Kidney (tissue), 14 donors: ENCODE measurements around the gene CTCFL. TPM values are rescaled to one million over a fixed set of nuclear protein-coding genes. Genes with fewer than 3 reads are reported as not detected.

Experiments used
- DNase-seq, 5 donors: peaks; one replicate each; pipeline ENCODE4 v3.0.0-alpha.2; 2013 to 2020
- FAIRE-seq: peaks from 2 replicates; lab custom pipeline; 2012; peaks lifted over from hg19 to GRCh38; lab: Jason Lieb, UNC
- H3K27ac ChIP-seq, 2 donors: one replicate each; pipeline ENCODE4 v1.7.0; 2013; ENCODE audit warnings: low read depth in 2 of 2, low read length in 2 of 2, inconsistent platforms in 1 of 2
- H3K27me3 ChIP-seq: one replicate; pipeline ENCODE4 v1.7.1; 2013; ENCODE audit warnings: low read length, inconsistent platforms; ENCODE audit not compliant: control insufficient read depth, insufficient read depth
- H3K36me3 ChIP-seq, 3 donors: one replicate each; pipeline versions ENCODE4 v1.7.0 to v1.7.1; 2013; ENCODE audit warnings: low read length in 3 of 3, control low read depth in 1 of 3, inconsistent platforms in 1 of 3; ENCODE audit not compliant: insufficient read depth in 3 of 3, control insufficient read depth in 2 of 3
- H3K4me1 ChIP-seq, 3 donors: one replicate each; pipeline versions ENCODE4 v1.7.0 to v1.7.1; 2013; ENCODE audit warnings: low read length in 3 of 3, inconsistent platforms in 1 of 3, low read depth in 1 of 3; ENCODE audit not compliant: control insufficient read depth in 2 of 3, insufficient read depth in 2 of 3
- H3K4me3 ChIP-seq, 3 donors: one replicate each; pipeline versions ENCODE4 v1.7.0 to v1.8.1; 2013; ENCODE audit warnings: low read length in 3 of 3, control low read depth in 1 of 3, inconsistent platforms in 1 of 3
- H3K9ac ChIP-seq, 3 donors: one replicate each; pipeline versions ENCODE4 v1.7.0 to v1.7.1; 2013; ENCODE audit warnings: low read length in 3 of 3, control low read depth in 1 of 3, inconsistent platforms in 1 of 3
- H3K9me3 ChIP-seq, 3 donors: one replicate each; pipeline versions ENCODE4 v1.7.0 to v1.7.1; 2013; ENCODE audit warnings: low read length in 3 of 3, control low read depth in 1 of 3, inconsistent platforms in 1 of 3; ENCODE audit not compliant: control insufficient read depth in 2 of 3, insufficient read depth in 1 of 3
- CTCF ChIP-seq: IDR thresholded peaks from 3 replicates; pipeline ENCODE4 v1.5.1; 2012; ENCODE audit warnings: mild to moderate bottlenecking, moderate library complexity, borderline replicate concordance; ENCODE audit not compliant: insufficient read depth; ENCODE audit errors: extremely low read depth
- intact Hi-C: fragments of 100-400 bp; cut with DNase I; formaldehyde crosslinking; loops from one replicate; pipeline ENCODE4 v1.11.1; 2022
- polyA plus RNA-seq: library from polyadenylated mRNA; stranded (reverse); fragments of 350-450 nt; fragmentation: Illumina TruSeq; extraction: RNeasy Lipid Tissue Mini Kit (QIAGEN cat#74804); gene quantifications from one replicate; pipeline ENCODE4 v1.2.3, GENCODE V29; 2014; ENCODE audit warnings: low read depth, low replicate concordance; ENCODE audit not compliant: insufficient read depth
- total RNA-seq: library from RNA; stranded (reverse); fragmentation: NEBNext Ultra II Directional; extraction: Animal tissue kit (Norgen Biotek cat#: 25700); gene quantifications from one replicate; pipeline ENCODE4 v1.2.1, GENCODE V29; 2021
- donor health status: control.
- donor health status: control.
- donor health status: control.
- donor health status: control.
- donor health status: control.
- donor health status: DM: yes; HTN: yes; CAD: no.
- donor health status: Normal renal cell carcinoma (clear cell type).

CTCFL gene
- total and polyA plus RNA-seq, 2 donors from 2014 or later = not detected

GRCh38 chr20:57571782-57572416 is 47.0 kb upstream of the CTCFL start:
- no peaks in the 10 kb centered on the region for H3K27me3 ChIP-seq
- no peak for TF ChIP-seq CTCF
- H3K9ac ChIP-seq = no peak overlapping the region
- no peak overlapping the region for H3K27ac ChIP-seq
- no peak overlapping the region for H3K4me3 ChIP-seq
- H3K4me1 ChIP-seq = peaks cover 9 to 12% (median 11%) of the 10 kb centered on the region in 3 donors
- H3K36me3 ChIP-seq = no peaks in the 10 kb centered on the region
- intact Hi-C loops = no loop called here
- FAIRE-seq (no peak), DNase-seq (no peak)
- no peaks in the 10 kb centered on the region for H3K9me3 ChIP-seq

- no peaks in the 10 kb centered on the region for H3K27me3 ChIP-seq
- no peaks in the 10 kb centered on the region for H3K9me3 ChIP-seq
- peaks cover 9 to 12% (median 11%) of the 10 kb centered on the region in 3 donors for H3K4me1 ChIP-seq
- FAIRE-seq (no peak), DNase-seq (peak in 1 of 5 donors; percentile 74)
- H3K9ac ChIP-seq = no peak overlapping the region
- TF ChIP-seq CTCF = no peak
- intact Hi-C loops = no loop called here
- H3K4me3 ChIP-seq = no peak overlapping the region
- peaks cover 0 to 4% (median 0%) of the 10 kb centered on the region in 3 donors for H3K36me3 ChIP-seq
- H3K27ac ChIP-seq = peak overlapping the region; percentile 45 to 67
Observed at GRCh38 chr20:57570920-57571319, 46.0 kb upstream of the CTCFL start.

- Histone ChIP-seq H3K27me3 (no peaks in the 10 kb centered on the region), H3K27ac (peak overlapping the region; percentile 45 to 67), H3K9ac (no peak overlapping the region), H3K4me1 (peaks cover 9 to 12% (median 11%) of the 10 kb centered on the region in 3 donors), H3K9me3 (no peaks in the 10 kb centered on the region), H3K4me3 (no peak overlapping the region), H3K36me3 (peaks cover 0 to 9% (median 5%) of the 10 kb centered on the region in 3 donors)
- DNase-seq (no peak), FAIRE-seq (no peak)
- intact Hi-C loops = no loop called here
- no peak for TF ChIP-seq CTCF
Observed at GRCh38 chr20:57570145-57570850, 45.4 kb upstream of the CTCFL start.
